NCI-H2107 treated with DMSO at 0.1 percent for 48 hours (cell line): ENCODE measurements around the gene ASPM.
"Not testable (repeated sequence)": the region's sequence is repeated elsewhere in the genome, so short reads cannot be mapped to it uniquely, and the experiment has no call there.

ENCODE experiments used
- DNase-seq: peaks from one replicate; lab custom pipeline; 2025; ENCODE audit not compliant: unreplicated experiment; lab: John Stamatoyannopoulos, UW

Gene ASPM

GRCh38 chr1:197092491-197093023 lies 53.9 kb downstream of the ASPM start:
- DNase-seq = no peak

GRCh38 chr1:197083474-197083873 lies 63.0 kb downstream of the ASPM start:
- DNase-seq = no peak

GRCh38 chr1:197081117-197081753 lies 65.2 kb downstream of the ASPM start:
- DNase-seq = no peak

- no peak for DNase-seq
Measured at GRCh38 chr1:197080323-197080722, 66.1 kb downstream of the ASPM start.

DNA sequence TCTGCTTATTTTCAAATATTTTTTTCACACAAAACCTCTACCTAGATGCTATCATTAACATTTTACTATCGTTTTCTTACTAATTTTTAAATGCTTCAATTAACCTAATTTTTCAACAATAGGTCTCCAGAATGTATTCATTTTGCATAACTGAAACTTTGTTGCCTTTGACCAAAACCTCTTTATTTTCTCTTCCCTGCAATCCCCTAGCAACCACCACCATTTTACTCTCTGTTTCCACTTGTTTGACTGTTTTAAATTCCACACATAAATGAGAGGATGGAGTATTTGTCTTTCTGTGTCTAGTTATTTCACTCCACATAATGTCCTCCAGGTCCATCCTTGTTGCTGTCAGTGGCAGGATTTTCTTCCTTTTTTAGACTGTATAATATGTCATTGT lies 69.9 kb downstream of the ASPM start:
- DNase-seq = no peak

GRCh38 chr1:197073978-197074377 lies 72.5 kb downstream of the ASPM start:
- DNase-seq = no peak

DNA sequence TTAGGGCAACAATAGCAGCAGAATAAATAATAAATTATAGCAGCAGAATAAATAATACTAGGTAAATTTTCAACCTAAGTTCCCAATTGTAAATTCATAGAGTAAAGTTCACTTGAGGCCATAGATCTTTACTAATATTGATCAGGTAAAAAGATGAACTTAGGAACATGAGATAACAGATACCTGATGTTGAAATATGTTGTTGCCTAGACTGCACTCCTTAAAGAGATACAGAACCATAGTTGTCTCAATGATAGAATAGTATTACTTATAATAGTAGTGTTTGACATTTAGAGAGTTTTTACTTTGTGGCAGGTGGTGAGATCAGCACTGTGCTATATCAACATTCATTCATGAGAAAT lies 79.0 kb downstream of the ASPM start:
- DNase-seq = no peak

DNA sequence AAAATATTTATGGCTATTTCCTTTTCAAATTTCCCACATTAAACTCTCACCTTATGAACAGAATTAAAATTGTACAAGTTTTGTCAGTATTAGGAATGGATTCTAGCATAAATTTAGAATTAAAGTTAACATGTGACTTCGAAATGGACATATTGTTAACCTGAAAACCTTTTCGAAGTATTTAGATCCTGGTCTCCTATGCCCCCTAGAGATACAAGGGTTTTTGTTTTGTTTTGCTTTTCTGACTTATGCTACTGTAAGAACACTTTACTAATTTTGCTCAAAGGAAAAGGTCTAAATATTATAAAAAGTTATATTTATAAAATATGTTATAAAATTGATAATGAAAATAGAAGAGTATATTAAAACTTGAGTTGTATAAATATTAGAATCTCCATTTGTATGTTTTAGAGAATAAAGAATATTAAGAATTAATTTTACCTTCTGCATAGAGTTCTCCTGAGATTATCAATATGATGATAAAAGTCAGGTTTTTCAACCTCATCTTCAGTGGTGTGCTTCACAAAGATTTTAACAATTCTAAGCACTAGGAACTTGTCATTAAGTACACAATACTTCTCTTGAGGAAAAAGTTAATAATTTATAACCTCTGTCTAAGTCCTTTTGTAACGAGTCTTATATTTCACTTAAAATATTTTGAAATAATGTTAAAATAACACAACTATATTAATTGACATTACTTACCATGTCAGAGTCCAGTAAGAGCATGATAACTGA lies 79.6 kb downstream of the ASPM start, which contains the start of gene F13B:
F13B (minus strand) TSS at position 542 of the 738 bp plus-strand sequence; CDS start at position 505, 37 bp downstream.
- DNase-seq = no peak

DNA sequence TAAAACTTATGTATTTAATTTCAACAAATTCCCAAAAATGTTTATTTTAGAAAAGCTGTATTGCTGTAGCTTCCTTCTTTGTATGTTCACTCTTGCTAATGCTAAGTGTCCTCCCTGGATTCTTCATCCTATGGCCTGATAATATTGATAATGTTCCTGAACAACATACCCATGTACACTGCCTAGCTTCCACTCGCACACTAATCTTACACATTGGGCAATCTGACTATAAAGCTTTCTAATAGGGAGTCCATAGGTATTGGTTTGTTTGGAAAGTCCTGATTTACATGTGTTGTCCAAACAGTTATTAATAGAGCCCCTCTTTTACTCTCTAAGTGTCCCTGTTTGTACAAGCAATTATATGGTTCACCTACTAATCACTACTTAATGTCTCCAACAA lies 80.2 kb downstream of the ASPM start:
- no peak for DNase-seq

DNA sequence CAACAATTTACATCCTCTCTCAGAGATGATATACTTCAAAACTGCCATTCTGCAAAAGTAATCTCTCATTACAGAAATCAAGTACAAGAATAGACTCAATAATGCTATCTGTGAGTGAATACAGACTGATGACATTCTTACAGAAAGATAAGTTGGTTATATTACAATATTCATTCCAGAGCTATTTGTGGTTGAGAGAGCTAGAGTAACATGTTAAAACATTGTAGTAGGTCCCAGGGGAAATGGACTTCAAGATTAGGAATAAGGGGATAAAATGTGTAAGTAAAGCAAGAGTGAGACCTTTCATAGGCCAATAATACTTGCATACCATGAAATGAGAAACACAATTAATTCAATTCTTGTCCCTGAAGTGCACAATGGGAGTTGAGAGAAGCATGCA lies 80.9 kb downstream of the ASPM start:
- no peak for DNase-seq

- DNase-seq = no peak
Measured at GRCh38 chr1:197063212-197063611, 83.3 kb downstream of the ASPM start.

DNA sequence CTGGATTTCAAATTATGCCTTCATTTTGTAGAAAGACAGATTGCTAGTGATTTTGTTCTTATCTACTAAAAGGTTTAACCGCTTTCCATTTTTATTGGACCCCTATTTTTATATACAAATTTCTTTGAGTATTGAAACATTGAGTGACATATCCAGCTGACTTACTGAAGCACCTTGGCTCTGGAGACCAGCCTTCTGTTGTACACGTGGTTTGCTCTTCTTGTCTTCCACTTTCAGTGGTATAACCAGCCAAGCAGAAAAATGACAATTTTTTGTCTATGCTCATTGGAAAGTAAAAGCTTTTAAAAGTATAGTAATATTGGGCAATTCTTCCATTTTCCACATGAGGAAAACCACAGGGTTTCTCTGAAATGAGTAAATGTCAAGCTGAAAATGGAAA lies 83.8 kb downstream of the ASPM start:
- DNase-seq = no peak

GRCh38 chr1:197049100-197049499 lies 97.4 kb downstream of the ASPM start:
- DNase-seq = no peak

DNA sequence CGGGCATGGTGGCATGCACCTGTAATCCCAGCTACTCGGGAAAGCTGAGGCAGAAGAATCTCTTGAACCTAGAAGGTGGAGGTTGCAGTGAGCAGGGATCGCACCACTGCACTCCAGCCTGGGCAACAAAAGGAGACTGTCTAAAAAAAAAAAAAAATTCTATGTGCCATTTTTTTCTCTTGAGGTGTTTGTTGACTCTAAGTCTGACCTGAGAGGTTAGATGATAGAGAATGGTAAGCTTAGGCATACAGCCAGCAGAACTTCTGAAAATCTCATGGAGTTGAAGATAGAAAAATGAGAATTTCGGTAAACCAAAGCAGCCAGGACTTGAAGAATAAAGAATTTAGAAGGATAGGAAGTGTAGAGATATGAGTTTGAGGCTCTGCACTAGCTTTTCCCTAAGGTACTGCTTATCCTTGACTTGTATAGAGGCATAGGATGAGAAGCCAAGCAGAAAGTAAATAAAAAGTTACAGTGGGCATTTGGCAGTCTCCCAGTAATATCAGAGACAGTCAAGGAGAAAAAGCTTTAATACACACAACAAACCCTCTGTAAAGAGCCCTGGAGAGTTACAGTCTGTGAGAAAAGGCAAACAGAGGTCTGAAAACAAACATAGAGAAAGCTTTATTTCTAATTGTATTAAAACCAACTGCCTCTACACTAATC lies 103.7 kb downstream of the ASPM start:
- peak; percentile 67 for DNase-seq

GRCh38 chr1:197041486-197042353 lies 104.7 kb downstream of the ASPM start:
- no peak for DNase-seq

DNA sequence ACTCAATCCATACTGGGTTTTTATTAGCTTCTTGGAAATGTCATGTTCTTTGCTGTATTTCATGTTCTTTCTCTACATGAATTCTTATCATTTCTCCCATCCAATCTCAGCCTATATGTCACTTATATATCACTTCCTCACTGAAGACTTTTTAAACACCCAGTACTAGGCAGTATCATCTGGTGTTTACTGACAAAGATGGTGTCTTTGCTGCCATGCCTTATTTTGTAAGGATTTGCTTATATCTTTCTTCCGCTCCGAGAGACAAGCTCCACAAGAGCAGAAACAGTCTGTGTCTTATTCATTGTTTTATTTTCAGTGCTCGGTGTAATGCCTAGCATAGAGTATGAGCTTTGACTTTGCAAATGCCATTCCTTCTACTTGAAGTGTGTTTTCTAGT lies 109.6 kb downstream of the ASPM start:
- no peak for DNase-seq

- not testable (repeated sequence) for DNase-seq
Measured at GRCh38 chr1:197034631-197035339, 111.7 kb downstream of the ASPM start.
